CD1c-positive myeloid dendritic cell (primary cell): ENCODE data around the gene PARVB.

Experiments
- DNase-seq: peaks from one replicate; pipeline ENCODE4 v3.0.0-alpha.2; 2016; ENCODE audit errors: extremely low spot score

Gene PARVB

DNA sequence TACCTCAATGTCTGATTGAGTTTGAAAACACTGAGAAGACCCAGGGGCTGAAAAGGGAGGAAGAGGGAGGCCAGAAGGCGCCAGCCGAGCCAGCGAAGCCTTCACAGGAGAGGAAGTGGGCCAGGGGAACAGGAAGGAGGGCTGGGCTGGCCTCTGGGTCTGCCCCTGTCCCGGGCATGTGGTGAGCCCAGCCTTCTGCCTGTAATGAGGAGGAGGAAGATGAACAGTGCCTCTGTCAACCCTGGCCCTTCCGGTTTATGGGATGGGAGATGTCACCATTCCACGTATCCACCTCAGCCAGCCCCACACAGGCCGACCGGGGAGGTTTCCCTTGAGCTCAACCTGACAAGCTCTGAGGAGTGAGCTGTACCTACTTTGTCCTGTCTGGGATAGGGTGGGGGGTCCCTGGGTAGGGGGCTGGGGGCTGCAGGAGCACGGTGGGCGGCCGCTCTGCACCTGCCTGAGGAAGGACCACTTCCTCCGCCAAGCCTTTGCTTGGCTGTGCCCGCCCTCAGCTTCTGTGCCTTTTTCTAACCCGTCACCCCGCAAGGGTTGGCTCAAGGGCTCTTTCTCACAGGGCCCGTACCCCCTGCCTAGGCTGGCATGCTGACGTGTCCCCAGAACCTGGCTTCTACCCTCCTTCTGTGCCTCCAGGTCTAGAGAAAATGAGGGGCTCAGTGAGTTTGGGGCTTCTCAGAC, 158.6 kb downstream of the PARVB start:
- peak; percentile 90 for DNase-seq

GRCh38 chr22:44183287-44183588, 159.1 kb downstream of the PARVB start:
- DNase-seq = no peak

- no peak for DNase-seq
These were observed 159.9 kb downstream of the PARVB start for GRCh38 chr22:44184006-44184405.

- no peak for DNase-seq
These were observed 161.4 kb downstream of the PARVB start for GRCh38 chr22:44185237-44186120.

GRCh38 chr22:44186121-44186510, 162.0 kb downstream of the PARVB start:
- no peak for DNase-seq

GRCh38 chr22:44186737-44187136, 162.6 kb downstream of the PARVB start:
- DNase-seq = no peak

- no peak for DNase-seq
These were observed 163.6 kb downstream of the PARVB start for GRCh38 chr22:44187652-44188230.

DNA sequence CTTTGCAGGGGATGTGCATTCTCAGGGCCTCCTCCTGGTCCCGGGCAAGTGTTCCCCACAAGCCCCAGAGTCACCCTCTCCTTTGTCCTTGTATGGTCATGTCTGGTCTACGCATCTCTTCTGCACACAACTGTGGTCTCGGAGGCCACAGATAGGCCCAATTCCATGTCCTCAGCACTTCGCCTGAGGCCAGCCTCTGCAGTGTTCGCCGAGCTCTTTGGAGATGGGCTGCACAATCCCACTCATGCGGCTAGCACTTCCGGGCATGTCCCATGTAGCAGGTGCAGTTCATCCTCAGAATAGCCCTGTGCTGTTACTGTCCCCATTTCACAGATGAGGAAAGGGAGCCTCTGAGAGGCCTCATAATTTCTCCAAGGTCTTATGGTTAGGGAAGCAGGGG, 164.2 kb downstream of the PARVB start:
- no peak for DNase-seq

DNA sequence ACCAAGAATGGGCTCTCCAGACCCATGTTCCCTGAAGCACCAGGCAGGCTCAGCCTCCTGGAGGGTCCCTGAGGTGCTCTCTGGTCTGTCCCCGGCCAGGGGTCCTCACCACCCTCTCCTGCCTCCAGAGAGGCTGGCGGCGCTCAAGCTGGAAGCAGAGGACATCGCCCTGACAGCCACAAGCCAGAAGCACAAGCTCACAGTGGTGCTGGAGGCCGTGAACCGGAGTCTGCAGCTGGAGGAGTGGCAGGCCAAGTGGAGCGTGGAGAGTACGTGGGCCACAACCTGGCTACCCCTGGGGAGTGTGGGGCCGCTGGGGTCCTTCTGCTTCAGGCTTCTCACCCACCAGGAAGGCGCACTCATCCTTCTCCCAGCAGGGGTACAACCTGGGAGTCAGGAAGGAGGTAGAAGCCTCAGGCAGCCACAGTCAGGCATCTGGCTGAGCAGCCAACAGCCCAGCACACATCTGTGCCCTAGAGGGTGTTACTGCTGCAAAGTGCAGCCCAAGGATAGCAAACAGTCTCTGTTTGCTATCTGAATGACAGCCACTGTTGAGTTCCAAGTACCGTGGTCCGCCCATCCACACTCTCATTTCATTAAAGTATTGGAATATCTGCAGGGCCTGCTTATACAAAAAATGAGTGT, 165.0 kb downstream of the PARVB start:
- DNase-seq = no peak

- no peak for DNase-seq
These were observed 166.4 kb downstream of the PARVB start for GRCh38 chr22:44190381-44190976.

DNA sequence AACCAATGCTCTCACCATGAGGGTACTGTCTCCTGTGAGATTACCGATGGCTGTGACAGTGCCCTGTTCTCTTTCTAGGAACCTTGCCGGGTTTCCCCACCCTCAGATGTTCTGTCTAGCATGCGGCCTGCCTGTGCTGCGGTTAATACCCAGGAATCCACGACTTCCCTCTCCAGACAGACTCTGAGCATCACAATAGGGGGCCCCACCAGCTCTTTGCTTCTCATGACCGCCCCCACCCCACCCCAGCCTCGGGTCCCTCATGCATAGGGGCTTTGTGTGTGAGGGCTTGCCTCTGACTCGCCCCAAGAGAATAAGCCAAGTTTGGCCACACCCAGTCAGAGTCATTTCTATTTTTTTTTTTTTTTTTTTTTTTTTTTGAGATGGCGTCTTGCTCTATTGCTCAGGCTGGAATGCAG, 166.9 kb downstream of the PARVB start:
- peak; percentile 50 for DNase-seq

GRCh38 chr22:44192098-44192815, 168.2 kb downstream of the PARVB start:
- DNase-seq = peak; percentile 77

DNA sequence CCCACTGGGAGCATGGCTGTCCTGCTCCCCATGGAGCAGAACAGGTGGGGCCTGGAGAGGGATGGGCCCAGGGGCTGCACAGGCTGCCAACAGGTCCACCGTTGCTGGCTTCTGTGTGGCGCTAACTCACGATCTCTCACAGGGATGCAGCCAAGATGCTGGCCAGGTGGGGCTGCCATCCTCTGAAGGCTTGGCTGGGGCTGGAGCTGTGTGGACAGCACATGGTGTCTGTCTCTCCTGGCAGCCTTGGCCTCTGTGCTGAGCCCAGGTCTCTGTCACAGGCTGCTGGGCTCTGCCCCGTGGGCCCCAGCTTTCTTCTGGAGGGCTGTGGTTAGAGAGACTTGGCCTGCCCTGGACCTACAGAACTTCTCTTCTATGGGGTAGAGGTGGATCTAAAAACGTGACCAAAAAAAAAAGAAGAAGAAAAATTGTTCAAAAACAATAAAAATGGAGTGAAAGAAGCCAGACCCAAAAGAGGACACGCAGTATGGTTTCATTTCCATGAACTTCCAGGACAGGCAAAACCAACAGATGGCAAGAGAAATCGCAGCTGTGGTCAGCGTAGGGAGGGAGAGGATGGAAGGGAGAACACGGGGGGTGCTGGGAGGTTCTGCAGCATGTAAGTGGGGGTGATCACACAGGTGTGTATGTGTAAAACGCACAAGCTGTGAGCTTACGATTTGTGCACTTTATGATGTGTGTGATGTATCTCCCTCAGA, 168.9 kb downstream of the PARVB start:
- DNase-seq = no peak

GRCh38 chr22:44193535-44193891, 169.4 kb downstream of the PARVB start:
- no peak for DNase-seq

GRCh38 chr22:44194569-44194968, 170.5 kb downstream of the PARVB start:
- no peak for DNase-seq

- DNase-seq = no peak
These were observed 171.2 kb downstream of the PARVB start for GRCh38 chr22:44195189-44195871.

GRCh38 chr22:44196241-44196640, 172.1 kb downstream of the PARVB start:
- DNase-seq = no peak

- DNase-seq = no peak
These were observed 172.6 kb downstream of the PARVB start for GRCh38 chr22:44196731-44197131.

GRCh38 chr22:44197271-44197670, 173.2 kb downstream of the PARVB start:
- no peak for DNase-seq

DNA sequence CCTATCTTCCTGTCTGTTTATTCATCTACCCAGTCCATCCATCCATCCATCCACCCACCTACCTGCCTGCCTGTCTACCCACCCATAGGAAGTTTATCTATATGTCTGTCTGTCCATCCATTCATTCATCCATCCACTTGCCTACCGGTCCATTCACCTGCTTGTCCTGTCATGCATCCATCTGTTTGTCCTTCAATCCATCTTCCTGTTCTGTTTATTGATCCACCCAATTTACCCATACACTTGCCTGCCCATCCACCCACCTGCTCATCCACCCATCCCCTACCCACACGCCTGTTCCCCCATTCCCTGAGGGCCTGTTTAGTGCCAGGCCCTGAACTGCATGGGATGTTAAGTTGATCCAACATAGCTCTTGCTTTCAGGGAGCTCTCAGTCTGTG, 175.1 kb downstream of the PARVB start:
- DNase-seq = no peak
